Thyroid gland (tissue), 4 donors: ENCODE measurements around the gene PAGE2B.

Source experiments
- CTCF ChIP-seq, 6 experiments: fragments of 200-600 bp in 3 of 6; fragments of 450-650 bp in 3 of 6; sonication (generic) in 3 of 6; IDR thresholded peaks; one replicate each; pipeline ENCODE4 v1.5.1; 2016 to 2019; ENCODE audit warnings: antibody characterized with exemption in 6 of 6, mild to moderate bottlenecking in 2 of 6, inconsistent platforms in 1 of 6, moderate library complexity in 1 of 6
- POLR2A ChIP-seq, 2 donors: fragments of 450-650 bp; IDR thresholded peaks; one replicate each; pipeline ENCODE4 v1.6.1; 2017; ENCODE audit warnings: antibody characterized with exemption in 2 of 2, mild to moderate bottlenecking in 2 of 2, moderate library complexity in 1 of 2

GRCh38 chrX:55033429-55033828 lies 41.4 kb upstream of the PAGE2B start:
- TF ChIP-seq CTCF (IDR thresholded peaks at IDR 0.05) (no peak), POLR2A (IDR thresholded peaks at IDR 0.05) (no peak)
